ENCODE results near the gene C3orf38. TPM values are rescaled to one million over a fixed set of nuclear protein-coding genes. Genes with fewer than 3 reads are reported as not detected.
"Not testable (repeated sequence)": the region's sequence is repeated elsewhere in the genome, so short reads cannot be mapped to it uniquely, and the experiment has no call there.

Gene C3orf38
- total RNA-seq, 1 experiment from 2014 or later: 18.6 TPM

GRCh38 chr3:88168171-88168570, 18.4 kb downstream of the C3orf38 start:
- POLR2A ChIA-PET: no interaction called here
- H2AFZ ChIP-seq (ENCODE audit: low read depth, low read length, poor library complexity, severe bottlenecking): no peak overlapping the region

GRCh38 chr3:88180398-88180999, 30.7 kb downstream of the C3orf38 start:
- Histone ChIP-seq H3K27me3 (ENCODE audit: insufficient read depth, low read length) (no peaks in the 10 kb centered on the region), H3K27ac (ENCODE audit: low read depth, low read length) (no peak overlapping the region), H4K20me1 (ENCODE audit: insufficient read depth) (no peaks in the 10 kb centered on the region), H3K79me2 (ENCODE audit: insufficient read depth, low read length) (no peaks in the 10 kb centered on the region), H3K4me3 (replicated peaks in 1 of 2; ENCODE audit: low read depth in 1 of 2, low read length in 2 of 2) (no peak overlapping the region), H3K4me2 (ENCODE audit: low read length) (no peak overlapping the region), H3K4me1 (ENCODE audit: control insufficient read depth in 1 of 2, insufficient read depth in 2 of 2, low read length in 2 of 2) (no peaks in the 10 kb centered on the region), H3K9ac (ENCODE audit: low read length) (no peak overlapping the region), H3K9me2 (ENCODE audit: insufficient read depth) (no peaks in the 10 kb centered on the region), H3K9me3 (ENCODE audit: control insufficient read depth in 1 of 2, insufficient read depth in 1 of 2, low read depth in 1 of 2, low read length in 2 of 2) (no peaks in the 10 kb centered on the region), H3K36me3 (ENCODE audit: control insufficient read depth in 1 of 2, insufficient read depth in 2 of 2, low read length in 2 of 2) (no peaks in the 10 kb centered on the region), H2AFZ (ENCODE audit: low read depth, low read length, poor library complexity, severe bottlenecking) (no peak overlapping the region)
- DNase-seq (ENCODE audit: low read depth, low spot score) (peak; percentile 10), ATAC-seq (0 out of 2 replicates have a peak, but pooled peaks have one; percentile 44)
- CTCF ChIA-PET: interaction anchor here (1.6 to 2.2 kb wide), 2 partner anchors 175 to 830 kb away, joined by 4 to 8 read pairs; no protein-coding TSS in a partner anchor
- TF ChIP-seq EZH2 (IDR thresholded peaks at IDR 0.05): no peak
- peak; percentile 43 for TF ChIP-seq RAD21 (IDR thresholded peaks at IDR 0.05; ENCODE audit: low read depth)
- peak in 2 of 3 experiments; percentile 25 to 49; a peak in 3 of 6 replicates for TF ChIP-seq CTCF (IDR thresholded peaks at IDR 0.05 in 2 of 3, conservative IDR thresholded peaks at IDR 0.05 in 1 of 3; ENCODE audit: borderline replicate concordance in 1 of 3, insufficient read depth in 1 of 3, low read depth in 2 of 3, low read length in 2 of 3)
- intact Hi-C loops (cut with micrococcal nuclease): no loop called here
- RAD21 ChIA-PET (ENCODE audit: low non-redundant PET in 1 of 2, low total read pairs in 2 of 2, uncharacterized antibody in 2 of 2, unreplicated experiment in 2 of 2): no interaction called here
- BruUV-seq (replicated peaks): no TSS peak
- POLR2A ChIA-PET: no interaction called here

More at GRCh38 chr3:88168171-88168570, 18.4 kb downstream of the C3orf38 start:
- Histone ChIP-seq H3K9me3 (ENCODE audit: control insufficient read depth in 1 of 2, insufficient read depth in 1 of 2, low read depth in 1 of 2, low read length in 2 of 2) (no peaks in the 10 kb centered on the region), H3K4me2 (ENCODE audit: low read length) (no peak overlapping the region), H3K9ac (ENCODE audit: low read length) (no peak overlapping the region), H3K27me3 (ENCODE audit: insufficient read depth, low read length) (no peaks in the 10 kb centered on the region), H3K9me2 (ENCODE audit: insufficient read depth) (no peaks in the 10 kb centered on the region), H3K4me1 (ENCODE audit: control insufficient read depth in 1 of 2, insufficient read depth in 2 of 2, low read length in 2 of 2) (no peaks in the 10 kb centered on the region), H3K36me3 (ENCODE audit: control insufficient read depth in 1 of 2, insufficient read depth in 2 of 2, low read length in 2 of 2) (no peaks in the 10 kb centered on the region), H3K79me2 (ENCODE audit: insufficient read depth, low read length) (peaks cover 10% of the 10 kb centered on the region), H3K4me3 (replicated peaks in 1 of 2; ENCODE audit: low read depth in 1 of 2, low read length in 2 of 2) (no peak overlapping the region), H3K27ac (ENCODE audit: low read depth, low read length) (no peak overlapping the region), H4K20me1 (ENCODE audit: insufficient read depth) (no peaks in the 10 kb centered on the region)
- intact Hi-C loops (cut with micrococcal nuclease): no loop called here
- RAD21 ChIA-PET (ENCODE audit: low non-redundant PET in 1 of 2, low total read pairs in 2 of 2, uncharacterized antibody in 2 of 2, unreplicated experiment in 2 of 2): no interaction called here
- no TSS peak for BruUV-seq (replicated peaks)
- no peak for TF ChIP-seq ZFX (IDR thresholded peaks at IDR 0.05)
- ATAC-seq (no peak), DNase-seq (ENCODE audit: low read depth, low spot score) (no peak)
- CTCF ChIA-PET: no interaction called here

- H3K9me2 ChIP-seq (ENCODE audit: insufficient read depth); ATAC-seq; H3K4me1 ChIP-seq (ENCODE audit: control insufficient read depth in 1 of 2, insufficient read depth in 2 of 2, low read length in 2 of 2); H3K4me3 ChIP-seq (replicated peaks in 1 of 2; ENCODE audit: low read depth in 1 of 2, low read length in 2 of 2); H2AFZ ChIP-seq (ENCODE audit: low read depth, low read length, poor library complexity, severe bottlenecking); H3K27me3 ChIP-seq (ENCODE audit: insufficient read depth, low read length); H3K36me3 ChIP-seq (ENCODE audit: control insufficient read depth in 1 of 2, insufficient read depth in 2 of 2, low read length in 2 of 2); RAD21 ChIA-PET (ENCODE audit: low non-redundant PET in 1 of 2, low total read pairs in 2 of 2, uncharacterized antibody in 2 of 2, unreplicated experiment in 2 of 2); H3K79me2 ChIP-seq (ENCODE audit: insufficient read depth, low read length); DNase-seq (ENCODE audit: low read depth, low spot score); H3K9me3 ChIP-seq (ENCODE audit: control insufficient read depth in 1 of 2, insufficient read depth in 1 of 2, low read depth in 1 of 2, low read length in 2 of 2); H3K9ac ChIP-seq (ENCODE audit: low read length); H4K20me1 ChIP-seq (ENCODE audit: insufficient read depth); BruUV-seq (replicated peaks); intact Hi-C loops (cut with micrococcal nuclease); CTCF ChIA-PET; H3K4me2 ChIP-seq (ENCODE audit: low read length); H3K27ac ChIP-seq (ENCODE audit: low read depth, low read length); POLR2A ChIA-PET: not testable (repeated sequence)
Observed at GRCh38 chr3:88182165-88182918, 32.6 kb downstream of the C3orf38 start.
